Neural cell (in vitro differentiated cells): Measurements from ENCODE around the gene FARP2.

Experiments used
- EP300 ChIP-seq: fragments of 450-650 bp; conservative IDR thresholded peaks from 2 replicates; pipeline ENCODE4 v1.6.1; 2014; ENCODE audit warnings: antibody characterized with exemption, mild to moderate bottlenecking, moderate library complexity; ENCODE audit not compliant: poor library complexity, severe bottlenecking
- EZH2 ChIP-seq: fragments of 200-600, 300-800 bp; shearing (Covaris generic), sonication (generic); IDR thresholded peaks from 2 replicates; pipeline ENCODE4 v1.6.1; 2014; ENCODE audit warnings: antibody characterized with exemption, low read length, borderline replicate concordance, mild to moderate bottlenecking; ENCODE audit not compliant: insufficient read depth, poor library complexity, severe bottlenecking
- MXI1 ChIP-seq: fragments of 450-650 bp; conservative IDR thresholded peaks from 2 replicates; pipeline ENCODE4 v1.6.1; 2014; ENCODE audit warnings: antibody characterized with exemption, mild to moderate bottlenecking; ENCODE audit not compliant: poor library complexity, severe bottlenecking
- POLR2AphosphoS5 ChIP-seq: IDR thresholded peaks from 2 replicates; pipeline ENCODE4 v1.6.1; 2012
- RAD21 ChIP-seq: fragments of 450-650 bp; conservative IDR thresholded peaks from 2 replicates; pipeline ENCODE4 v1.6.1; 2014; ENCODE audit warnings: antibody characterized with exemption, mild to moderate bottlenecking, moderate library complexity
- SMC3 ChIP-seq: fragments of 450-650 bp; conservative IDR thresholded peaks from 2 replicates; pipeline ENCODE4 v1.6.1; 2014; ENCODE audit warnings: antibody characterized with exemption, mild to moderate bottlenecking, moderate library complexity; ENCODE audit not compliant: poor library complexity
- TAF1 ChIP-seq: IDR thresholded peaks from 2 replicates; pipeline ENCODE4 v1.6.1; 2012; ENCODE audit warnings: low read depth
- TF ChIP-seq, protein P1 (sequence below): fragments of 450-650 bp; IDR thresholded peaks from 2 replicates; pipeline ENCODE4 v1.5.1; 2014; ENCODE audit warnings: antibody characterized with exemption, mild to moderate bottlenecking, moderate library complexity; ENCODE audit not compliant: poor library complexity, severe bottlenecking
- TF ChIP-seq, protein P2 (sequence below): IDR thresholded peaks from 2 replicates; pipeline ENCODE4 v1.6.1; 2012; ENCODE audit warnings: borderline replicate concordance

DNA sequence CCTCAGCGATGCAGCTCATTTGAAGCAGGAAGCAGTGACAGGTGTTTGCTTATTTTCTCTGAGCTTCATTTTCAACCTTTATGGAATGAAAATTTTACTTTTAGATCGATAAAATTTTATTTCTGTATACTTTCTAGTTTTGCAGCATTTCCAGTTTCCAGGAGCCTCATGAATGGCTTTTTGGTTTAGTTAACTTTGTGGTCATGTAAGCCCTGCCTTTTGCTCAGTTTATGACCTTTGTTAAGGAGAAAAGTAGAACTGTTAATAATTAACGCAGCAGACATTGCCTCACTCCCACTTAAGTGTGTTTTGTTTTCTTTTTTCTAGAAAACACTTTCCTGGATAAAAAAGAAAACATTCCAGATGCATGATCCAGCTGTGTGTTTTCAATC lies 4.4 kb upstream of the FARP2 start:
- TF ChIP-seq EZH2: no peak
- TF ChIP-seq POLR2AphosphoS5: no peak
- no peak for TF ChIP-seq EP300
- TF ChIP-seq, protein P1, sequence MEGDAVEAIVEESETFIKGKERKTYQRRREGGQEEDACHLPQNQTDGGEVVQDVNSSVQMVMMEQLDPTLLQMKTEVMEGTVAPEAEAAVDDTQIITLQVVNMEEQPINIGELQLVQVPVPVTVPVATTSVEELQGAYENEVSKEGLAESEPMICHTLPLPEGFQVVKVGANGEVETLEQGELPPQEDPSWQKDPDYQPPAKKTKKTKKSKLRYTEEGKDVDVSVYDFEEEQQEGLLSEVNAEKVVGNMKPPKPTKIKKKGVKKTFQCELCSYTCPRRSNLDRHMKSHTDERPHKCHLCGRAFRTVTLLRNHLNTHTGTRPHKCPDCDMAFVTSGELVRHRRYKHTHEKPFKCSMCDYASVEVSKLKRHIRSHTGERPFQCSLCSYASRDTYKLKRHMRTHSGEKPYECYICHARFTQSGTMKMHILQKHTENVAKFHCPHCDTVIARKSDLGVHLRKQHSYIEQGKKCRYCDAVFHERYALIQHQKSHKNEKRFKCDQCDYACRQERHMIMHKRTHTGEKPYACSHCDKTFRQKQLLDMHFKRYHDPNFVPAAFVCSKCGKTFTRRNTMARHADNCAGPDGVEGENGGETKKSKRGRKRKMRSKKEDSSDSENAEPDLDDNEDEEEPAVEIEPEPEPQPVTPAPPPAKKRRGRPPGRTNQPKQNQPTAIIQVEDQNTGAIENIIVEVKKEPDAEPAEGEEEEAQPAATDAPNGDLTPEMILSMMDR: no peak
- TF ChIP-seq, protein P2, sequence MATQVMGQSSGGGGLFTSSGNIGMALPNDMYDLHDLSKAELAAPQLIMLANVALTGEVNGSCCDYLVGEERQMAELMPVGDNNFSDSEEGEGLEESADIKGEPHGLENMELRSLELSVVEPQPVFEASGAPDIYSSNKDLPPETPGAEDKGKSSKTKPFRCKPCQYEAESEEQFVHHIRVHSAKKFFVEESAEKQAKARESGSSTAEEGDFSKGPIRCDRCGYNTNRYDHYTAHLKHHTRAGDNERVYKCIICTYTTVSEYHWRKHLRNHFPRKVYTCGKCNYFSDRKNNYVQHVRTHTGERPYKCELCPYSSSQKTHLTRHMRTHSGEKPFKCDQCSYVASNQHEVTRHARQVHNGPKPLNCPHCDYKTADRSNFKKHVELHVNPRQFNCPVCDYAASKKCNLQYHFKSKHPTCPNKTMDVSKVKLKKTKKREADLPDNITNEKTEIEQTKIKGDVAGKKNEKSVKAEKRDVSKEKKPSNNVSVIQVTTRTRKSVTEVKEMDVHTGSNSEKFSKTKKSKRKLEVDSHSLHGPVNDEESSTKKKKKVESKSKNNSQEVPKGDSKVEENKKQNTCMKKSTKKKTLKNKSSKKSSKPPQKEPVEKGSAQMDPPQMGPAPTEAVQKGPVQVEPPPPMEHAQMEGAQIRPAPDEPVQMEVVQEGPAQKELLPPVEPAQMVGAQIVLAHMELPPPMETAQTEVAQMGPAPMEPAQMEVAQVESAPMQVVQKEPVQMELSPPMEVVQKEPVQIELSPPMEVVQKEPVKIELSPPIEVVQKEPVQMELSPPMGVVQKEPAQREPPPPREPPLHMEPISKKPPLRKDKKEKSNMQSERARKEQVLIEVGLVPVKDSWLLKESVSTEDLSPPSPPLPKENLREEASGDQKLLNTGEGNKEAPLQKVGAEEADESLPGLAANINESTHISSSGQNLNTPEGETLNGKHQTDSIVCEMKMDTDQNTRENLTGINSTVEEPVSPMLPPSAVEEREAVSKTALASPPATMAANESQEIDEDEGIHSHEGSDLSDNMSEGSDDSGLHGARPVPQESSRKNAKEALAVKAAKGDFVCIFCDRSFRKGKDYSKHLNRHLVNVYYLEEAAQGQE: no peak
- TF ChIP-seq MXI1: no peak
- no peak for TF ChIP-seq RAD21
- no peak for TF ChIP-seq TAF1
- TF ChIP-seq SMC3: no peak
